T-helper 9 cell (primary cell): ENCODE data around the gene ATP6V0A1.
A peak's percentile ranks its signal among the peaks of the same experiment; 100 is the strongest.
"Not testable (repeated sequence)": the region's sequence is repeated elsewhere in the genome, so short reads cannot be mapped to it uniquely, and the experiment has no call there.

Source experiments
- DNase-seq: peaks from one replicate; pipeline ENCODE4 v3.0.0-alpha.2; 2020

Gene ATP6V0A1

DNA sequence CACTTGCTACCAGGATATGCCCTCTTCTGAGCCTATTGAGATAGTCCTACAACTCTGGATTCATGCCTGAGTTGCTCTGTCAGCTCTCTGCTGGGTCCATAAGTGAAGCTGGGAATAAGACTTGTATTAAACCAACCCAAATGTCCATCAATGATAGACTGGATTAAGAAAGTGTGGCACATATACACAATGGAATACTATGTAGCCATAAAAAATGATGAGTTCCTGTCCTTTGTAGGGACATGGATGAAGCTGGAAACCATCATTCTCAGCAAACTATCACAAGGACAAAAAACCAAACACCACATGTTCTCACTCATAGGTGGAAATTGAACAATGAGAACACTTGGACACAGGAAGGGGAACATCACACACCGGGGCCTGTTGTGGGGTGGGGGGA is 19.1 kb downstream of the ATP6V0A1 start:
- not testable (repeated sequence) for DNase-seq

DNA sequence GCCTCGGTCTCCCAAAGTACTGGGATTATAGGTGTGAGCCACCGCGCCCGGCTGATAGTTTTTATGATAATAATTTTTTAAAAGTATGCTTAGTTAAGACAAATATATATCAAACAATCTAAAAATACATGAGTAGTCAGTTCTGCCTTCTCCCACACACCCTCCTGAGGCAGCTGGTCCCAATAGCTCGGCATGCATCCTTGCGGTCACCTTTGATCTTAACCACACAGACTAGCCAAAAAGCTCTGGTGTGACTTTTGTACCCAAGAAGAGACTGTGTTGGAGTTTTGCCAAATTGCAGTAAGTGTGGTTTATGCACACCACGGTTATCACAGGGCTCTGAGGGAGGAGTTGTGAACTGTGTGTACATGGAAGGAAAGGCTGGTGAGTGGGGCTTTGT is 25.6 kb downstream of the ATP6V0A1 start:
- DNase-seq, result peak; percentile 61

DNA sequence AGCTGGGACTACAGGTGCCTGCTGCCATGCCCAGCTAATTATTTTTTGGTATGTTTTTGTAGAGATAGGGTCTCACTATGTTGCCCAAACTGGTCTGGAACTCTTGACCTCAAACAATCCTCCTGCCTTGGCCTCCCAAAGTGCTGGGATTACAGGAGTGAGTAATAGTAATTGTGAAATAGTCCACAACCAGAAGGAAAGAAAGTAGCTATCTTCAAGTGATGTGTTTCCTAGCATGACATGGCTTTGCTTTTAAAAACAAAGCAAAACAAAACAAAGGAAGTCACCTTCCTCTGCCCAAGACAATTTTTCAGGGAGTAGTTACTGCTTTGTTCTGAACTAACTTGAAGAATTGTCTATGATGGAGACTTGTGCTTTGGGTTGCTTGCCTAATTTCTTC is 27.0 kb downstream of the ATP6V0A1 start:
- no peak for DNase-seq

DNA sequence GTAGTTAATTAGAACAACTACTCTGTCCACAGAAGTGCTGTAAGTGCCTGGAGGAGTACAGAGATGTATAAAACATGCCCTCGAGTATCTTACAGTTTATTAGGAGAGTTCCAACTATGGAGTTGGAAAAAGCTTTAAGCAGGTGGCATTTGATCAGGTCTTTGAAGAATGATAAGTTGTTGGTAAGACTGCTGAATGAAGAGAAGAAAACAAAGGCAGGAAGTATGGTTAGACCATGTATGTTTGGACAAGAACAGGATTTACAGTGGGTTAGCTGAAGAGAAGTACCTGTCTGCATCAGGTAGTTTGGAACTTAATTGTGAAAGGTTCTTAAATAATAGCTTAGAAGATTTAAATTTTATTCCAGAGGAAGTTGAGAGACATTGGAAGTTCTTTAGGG is 29.4 kb downstream of the ATP6V0A1 start:
- no peak for DNase-seq

DNA sequence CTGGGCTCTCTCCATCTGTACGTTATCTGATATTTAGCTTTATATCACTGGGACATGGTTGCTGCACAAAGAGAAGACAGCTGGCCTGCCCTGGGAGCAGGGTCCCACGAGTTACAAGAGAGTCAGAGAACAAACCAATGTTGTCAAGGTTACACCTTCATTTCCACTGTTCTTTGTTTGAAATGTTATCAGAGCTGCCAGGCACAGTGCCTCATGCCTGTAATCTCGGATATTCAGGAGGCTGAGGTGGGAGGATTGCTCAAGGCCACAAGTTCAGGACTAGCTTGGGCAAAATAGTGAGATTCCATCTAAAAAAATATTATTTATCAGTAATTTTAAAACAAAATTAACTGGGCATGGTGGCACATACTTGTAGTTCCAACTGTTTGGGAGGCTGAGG is 34.6 kb downstream of the ATP6V0A1 start:
- DNase-seq, result no peak

DNA sequence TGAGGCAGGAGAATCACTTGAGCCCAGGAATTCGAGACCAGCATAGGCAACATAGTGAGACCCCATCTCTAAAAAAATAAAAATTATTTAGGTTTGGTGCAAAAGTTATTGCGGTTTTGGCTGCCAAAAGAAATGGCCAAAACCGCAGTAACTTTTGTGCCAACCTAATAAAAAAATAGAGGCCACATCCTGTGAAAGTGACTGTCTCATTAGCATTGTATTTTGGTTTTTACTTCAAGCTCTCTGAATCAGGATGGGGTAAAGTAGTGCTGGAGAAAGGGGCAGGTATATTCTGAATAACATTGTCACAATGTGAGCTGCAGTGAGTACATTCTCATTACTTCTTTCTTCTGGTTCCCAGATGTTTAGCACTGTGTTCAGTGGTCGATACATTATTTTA is 36.0 kb downstream of the ATP6V0A1 start:
- DNase-seq, result no peak

DNA sequence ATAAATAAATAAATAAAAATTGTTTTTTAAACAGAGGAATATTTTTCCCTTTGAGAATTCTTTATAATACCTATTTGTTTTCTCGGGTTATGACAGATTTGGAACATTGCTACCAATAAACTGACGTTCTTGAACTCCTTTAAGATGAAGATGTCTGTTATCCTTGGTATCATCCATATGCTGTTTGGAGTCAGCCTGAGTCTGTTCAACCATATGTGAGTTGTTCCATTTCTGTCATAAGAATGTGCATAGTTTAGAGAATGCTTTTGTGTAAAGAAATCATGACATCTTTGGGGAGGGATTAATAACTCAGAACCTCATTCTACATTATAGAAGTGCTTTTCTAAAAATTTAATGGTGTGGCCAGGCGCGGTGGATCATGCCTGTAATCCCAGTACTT is 40.1 kb downstream of the ATP6V0A1 start:
- no peak for DNase-seq

DNA sequence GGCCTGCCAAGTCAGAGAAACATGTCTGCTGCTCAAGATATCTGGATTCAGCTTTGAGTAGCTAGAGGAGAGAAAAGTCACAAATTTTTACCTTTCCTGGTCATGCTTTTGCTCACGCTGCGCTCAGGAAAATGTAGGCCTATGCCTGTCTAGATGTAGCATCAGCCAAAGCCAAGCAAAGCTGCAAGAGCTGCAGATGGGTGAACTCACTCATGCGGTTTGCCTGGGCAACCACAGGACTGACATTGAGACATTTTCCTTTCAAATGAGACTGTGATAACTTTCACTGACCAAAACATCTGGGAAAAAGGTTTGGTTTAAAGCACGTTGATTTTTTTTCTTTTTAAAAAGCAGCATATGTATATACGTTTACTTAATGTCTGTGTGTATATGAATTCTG is 43.4 kb downstream of the ATP6V0A1 start:
- DNase-seq, result no peak

DNA sequence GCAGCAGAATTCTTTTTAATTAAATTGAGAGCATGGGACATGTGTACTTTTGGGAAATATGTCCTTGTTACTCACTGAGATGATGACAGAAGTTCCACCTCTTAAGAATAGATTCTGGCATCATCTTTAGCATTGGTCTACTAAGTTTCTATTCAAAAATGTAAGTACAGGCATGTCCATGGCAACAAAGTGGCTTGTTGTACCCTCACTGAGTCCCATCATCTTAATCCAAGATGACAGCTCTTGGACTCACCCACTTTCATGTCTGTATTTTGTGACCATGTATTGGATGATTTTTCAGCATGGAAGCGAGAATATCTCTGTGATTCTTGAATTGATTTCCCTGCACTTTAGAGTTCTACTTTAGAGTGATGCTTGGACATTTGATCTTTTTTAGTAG is 44.2 kb downstream of the ATP6V0A1 start:
- no peak for DNase-seq

DNA sequence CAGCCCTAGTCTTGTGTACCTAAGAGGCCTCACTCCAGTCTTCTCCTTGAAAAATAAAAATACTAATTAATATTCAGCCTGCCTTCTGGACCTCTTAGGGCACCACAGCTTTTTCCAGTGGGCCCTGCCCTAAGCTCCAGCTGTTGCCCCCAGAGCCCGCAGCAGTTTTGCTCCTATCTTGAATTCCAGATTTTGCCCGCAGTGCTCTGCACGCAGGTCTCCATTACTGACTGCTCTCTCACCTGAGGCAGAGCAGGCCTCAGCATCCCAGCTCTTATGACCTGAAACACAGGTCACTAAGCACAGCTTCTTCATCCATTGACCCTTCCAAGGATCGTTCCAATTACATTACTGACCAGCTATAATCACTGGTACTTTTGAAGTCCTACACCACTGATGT is 49.0 kb downstream of the ATP6V0A1 start:
- no peak for DNase-seq

DNA sequence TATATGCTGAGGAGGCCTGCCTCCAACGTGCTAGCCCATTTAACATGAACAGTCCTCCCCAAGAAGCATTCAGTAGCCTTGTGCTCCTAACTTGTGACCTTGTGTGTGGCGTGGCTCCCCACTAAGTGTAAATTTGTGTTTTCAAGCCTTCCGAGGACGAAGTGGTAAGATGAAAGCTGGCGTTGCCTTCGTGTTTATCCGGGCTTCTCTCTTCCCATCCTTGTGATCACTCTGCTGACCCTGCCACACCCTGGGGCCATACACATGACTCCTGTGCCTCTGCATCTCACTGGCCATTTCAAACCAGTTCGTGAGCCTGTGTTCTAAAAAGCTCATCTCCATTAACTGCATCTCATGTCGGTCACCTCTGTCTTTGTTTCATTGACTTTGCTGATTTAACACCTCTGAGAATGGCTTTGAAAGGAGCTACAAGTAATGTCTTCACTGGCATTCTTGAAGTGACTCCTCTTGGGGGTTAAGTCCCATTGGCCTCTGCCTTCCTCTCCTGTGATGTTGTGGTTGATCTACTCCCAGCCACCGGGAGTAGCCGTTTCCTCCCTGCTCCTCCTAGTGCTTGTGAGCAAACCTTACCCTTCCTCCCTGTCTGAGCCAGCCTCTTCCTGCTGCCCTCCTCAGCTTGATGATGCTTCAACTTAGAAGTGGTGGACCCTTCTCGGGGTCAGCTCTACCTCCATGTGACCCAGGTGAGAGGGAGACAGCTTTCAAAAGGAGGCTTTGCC is 49.9 kb downstream of the ATP6V0A1 start:
- DNase-seq, result no peak

DNA sequence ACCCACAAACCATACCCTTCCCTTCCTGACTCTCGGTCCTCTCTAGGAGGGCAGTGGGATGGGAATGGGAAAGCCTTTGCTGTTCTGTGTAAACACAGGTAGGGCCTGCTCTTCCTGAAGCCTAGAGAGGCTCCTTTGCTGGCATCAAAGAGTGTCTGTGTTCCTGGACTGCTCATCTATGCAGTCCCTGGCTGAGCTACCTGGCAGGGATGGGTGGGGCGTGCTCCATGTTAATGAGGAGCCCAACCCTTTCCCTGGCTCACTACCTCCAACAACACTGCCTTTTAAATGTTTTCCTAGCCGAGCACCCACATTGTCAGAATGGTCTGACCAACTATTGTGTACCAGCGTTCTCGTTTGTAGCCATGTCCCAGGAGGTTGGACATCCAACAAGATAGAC is 50.7 kb downstream of the ATP6V0A1 start:
- no peak for DNase-seq

DNA sequence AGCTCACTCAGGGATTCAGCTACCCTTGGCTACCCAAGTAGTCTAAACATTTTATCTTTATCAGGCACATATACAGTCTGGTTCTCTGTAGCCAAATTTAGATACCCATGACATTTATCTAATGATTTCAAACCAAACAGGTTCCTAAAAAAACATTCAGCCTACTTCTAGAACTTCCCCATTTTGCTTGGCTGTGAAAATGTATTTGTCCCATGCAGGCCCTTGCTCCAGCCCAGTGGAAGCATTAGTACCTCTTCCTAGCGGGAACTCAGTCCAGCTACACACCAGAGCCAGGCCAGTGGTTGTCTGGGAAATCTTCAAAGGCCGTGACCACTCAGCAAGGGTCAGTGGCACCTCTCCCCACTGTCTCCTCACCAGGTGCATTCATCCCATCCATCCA is 51.2 kb downstream of the ATP6V0A1 start:
- DNase-seq, result no peak

DNA sequence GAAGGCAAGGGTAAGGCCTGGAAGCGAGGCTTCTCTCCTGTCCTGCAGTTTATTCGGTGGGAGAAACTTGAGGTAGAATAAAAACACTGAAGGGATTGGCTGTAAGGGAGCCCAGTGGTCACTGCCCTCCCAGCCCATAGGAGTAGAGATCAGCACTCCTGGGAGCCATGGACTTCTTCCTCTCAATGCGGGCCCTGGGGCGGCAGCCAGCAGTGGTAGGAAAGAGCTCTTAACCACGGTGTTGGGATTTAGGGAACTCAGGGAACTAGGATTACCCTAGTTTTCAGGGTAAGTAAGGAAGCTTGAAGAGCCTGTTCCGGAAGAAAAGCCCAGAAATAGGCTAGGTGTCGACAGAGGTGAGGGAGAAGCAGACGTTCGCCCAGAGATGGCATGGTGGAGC is 53.6 kb downstream of the ATP6V0A1 start:
- no peak for DNase-seq

DNA sequence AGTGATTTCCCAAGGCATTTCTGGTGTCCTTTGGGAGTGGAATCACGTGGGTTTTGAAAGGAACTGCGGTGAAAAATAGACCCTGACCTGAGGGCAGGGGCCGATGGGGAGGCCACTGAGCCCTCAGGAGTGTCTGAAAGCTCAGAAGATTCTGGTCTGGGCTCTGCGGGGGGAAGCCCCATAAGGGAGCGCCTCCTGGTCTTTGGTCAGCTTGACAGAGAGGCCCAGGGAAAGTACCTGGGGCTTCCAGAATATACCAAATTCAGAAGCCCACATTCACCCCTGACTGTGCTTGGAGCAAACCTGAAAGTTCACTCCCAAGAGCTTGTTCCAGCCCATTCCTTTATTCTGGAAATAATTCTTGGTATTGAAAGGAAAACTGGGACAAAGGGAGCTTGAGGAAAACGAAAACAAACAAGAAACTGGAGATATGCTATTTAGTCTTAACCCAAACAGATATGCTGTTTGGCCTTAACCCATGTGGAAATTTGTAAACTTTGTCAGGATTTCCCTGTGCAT is 54.1 kb downstream of the ATP6V0A1 start:
- DNase-seq, result no peak

DNA sequence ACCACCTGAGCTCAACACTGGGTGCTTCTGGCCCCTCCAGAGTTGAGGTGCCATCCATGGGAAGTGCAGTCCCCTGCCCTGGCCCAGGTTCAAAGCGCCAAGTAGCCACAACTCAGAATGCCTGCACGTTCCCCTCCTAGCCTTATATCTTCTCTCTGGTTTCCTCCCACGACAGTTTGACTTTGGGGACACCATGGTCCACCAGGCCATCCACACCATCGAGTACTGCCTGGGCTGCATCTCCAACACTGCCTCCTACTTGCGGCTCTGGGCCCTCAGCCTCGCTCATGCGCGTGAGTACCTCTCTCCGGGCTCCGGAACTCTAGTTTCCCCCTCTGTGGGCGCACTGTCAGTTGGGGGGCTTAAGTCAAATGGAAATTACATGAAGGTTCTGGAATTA is 55.0 kb downstream of the ATP6V0A1 start:
- no peak for DNase-seq

DNA sequence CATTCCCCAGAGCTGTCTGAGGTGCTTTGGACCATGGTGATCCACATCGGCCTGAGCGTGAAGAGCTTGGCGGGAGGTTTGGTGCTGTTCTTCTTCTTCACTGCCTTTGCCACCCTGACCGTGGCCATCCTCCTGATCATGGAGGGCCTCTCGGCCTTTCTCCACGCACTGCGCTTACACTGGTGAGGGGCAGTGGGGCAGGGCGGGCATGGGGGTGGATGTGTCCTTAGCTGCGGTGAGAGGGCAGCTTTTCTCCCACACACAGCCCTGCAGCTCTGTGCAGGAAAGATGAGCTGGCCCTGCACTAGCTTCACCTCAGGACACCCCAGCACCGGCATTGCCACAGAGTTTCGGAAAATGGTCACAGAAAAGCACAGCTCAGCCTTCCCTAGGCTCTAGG is 55.6 kb downstream of the ATP6V0A1 start:
- DNase-seq, result no peak

DNA sequence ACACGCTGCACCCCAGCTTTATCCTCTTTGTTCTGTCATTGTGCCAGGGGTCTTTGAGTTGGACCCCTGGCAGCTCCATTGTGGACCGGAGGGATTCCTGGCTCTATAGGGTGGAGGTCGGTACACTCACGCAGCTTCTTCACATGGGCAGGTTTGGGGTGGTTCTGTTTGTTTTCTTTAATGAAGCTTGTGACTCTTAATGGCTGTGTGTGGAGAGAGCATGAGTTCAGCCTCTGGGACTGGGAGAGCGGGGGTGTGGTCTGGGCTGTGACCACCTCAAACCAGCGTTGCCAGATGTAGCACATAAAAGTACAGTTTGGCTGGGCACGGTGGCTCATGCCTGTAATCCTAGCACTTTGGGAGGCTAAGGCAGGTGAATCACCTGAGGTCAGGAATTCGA is 56.2 kb downstream of the ATP6V0A1 start:
- no peak for DNase-seq

DNA sequence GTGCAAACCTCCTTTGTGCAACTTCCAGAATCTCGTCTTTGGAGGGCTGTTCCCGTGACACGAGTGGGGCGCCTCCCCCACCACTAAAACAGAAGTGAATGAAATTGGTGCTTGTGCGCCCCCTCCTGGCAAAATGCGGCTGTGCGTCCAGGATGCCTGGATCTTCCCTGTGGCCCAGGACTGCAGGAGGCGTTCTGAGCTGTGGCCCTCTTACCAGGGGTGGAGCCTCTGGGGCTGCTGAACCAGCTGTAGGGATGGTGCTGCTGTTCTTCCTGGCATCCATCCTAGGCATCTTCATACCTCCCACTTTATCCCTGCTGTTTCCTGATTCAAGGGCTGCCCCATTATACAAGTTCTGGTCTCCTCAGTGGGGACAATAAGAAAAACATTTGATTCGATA is 58.8 kb downstream of the ATP6V0A1 start:
- DNase-seq, result peak; percentile 85

DNA sequence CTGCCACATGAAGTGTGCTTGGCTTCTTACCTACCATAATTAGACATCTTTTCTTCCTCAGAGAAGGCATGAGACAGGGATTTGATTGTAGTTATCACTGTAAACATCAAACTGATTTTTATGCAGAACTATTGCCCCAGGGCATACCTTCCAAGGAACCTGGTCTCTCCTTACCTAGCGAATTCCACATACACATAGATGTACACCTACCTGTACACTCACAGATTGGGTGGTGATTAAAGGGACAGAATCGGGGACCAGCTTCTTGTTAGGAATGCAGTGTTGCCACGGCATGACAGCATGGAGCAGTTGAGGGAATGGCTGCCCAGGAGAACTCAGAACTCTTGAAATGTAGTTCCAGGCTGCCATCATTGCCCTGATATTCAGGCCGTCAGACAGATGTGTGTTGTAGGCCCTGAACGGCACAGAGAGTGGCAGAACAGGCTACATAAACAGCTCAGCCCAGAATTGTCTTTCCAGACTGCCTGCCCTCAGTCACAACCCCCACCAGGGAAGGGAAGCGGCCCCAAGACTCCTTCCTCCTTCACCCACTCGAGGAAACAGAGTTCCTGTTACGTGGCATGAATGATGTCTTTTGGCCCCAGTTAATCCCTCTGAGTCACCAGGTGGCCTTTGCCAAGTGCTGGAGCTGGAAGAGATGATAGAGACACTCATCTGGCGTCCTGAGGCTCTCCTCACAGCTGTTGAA is 59.5 kb downstream of the ATP6V0A1 start:
- DNase-seq, result no peak

DNA sequence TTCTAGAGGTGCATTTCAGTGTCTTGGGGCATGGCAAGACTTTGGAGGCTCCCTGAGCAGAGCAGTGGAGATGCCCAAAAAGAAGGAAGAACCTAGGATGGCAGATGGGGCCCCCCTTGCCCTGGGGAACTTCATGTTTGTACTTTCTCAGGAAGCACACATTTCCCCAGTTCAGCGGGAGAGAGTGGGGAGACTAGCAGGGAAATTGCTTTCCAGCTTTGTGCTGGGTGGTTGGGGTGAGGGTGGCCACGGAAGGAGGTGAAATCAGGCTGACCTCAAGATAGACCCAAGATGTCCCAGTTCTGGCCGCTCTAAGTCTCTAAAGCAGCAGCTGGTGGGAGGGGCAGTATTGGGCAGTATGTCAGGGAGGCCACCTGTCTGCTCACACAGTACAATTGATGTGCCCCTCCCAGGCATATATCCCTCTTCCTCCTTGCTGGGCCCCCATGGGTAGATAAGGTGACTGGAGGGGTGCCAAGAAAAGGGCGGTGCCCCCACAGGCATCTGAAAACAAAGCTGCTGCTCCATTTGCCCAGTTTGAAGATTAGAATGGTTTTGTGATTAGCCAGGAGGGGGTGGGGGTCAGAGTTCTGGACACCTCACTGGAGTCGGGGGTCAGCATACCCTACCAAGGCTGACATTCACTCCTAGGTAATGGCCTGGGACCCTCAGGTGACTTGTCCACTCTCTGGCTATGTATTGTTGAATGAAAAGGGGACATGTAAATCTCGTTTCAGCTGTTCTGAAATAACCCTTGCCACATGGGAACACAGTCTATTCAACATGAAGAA is 60.3 kb downstream of the ATP6V0A1 start:
- DNase-seq, result no peak

DNA sequence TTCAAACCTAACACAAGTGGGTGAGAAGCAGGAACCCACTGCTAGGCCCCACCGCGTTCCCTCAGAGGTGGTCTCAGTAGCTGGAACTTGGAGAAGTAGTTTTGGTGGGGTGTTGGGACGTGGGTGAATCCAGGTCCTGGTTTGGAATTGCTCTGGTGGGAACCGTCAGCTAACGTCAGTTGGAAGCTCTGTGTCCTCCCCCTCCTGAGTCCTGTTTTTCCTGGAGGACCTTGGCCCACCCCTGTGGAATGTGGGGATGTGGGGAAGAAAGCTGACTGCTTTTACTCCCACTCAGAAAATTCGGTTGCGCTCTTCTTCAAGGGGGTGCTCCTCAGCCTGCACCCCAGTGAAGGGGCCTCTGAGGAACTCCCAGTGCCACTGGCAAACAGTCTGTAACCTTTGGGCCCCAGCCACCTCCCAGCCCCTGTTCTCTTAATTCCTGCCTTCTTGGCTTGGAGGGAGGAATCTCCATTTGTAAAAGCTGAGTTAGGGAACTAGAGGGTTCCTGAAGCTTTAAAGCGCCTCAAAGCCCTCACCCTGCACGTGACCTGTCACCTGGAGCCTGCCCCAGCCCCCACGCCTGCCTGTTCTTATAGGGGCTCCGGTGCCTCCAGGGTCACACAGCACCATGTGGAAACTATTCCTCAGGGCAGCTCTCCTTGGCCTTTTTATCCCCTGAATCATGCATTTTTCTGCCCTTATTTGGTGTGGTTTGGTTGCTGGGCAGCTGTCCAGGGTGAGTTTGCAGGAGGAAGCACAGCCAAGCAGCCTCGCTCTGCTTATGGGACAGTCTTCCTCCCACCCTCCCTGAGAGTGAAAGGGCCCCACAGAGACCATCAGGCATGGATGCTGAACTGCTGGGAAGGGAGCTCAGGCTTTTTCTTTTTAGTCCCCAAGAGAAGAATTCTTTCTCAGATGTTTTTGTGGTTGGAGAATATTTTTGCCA is 61.1 kb downstream of the ATP6V0A1 start:
- DNase-seq, result no peak
